GM12865 (cell line): Measurements from ENCODE around the gene SLC22A1.

Source experiments
- DNase-seq: peaks from one replicate; pipeline ENCODE4 v3.0.0; 2010; ENCODE audit warnings: low read depth
- H3K4me3 ChIP-seq: 2 replicates; pipeline ENCODE4 v1.5.1; 2011; ENCODE audit warnings: mild to moderate bottlenecking, low read depth, low read length, control low read depth
- TF ChIP-seq, protein P1 (sequence below): IDR thresholded peaks from 2 replicates; pipeline ENCODE4 v1.5.1; 2011; ENCODE audit warnings: low read length, control low read depth, low read depth, inconsistent platforms; ENCODE audit not compliant: insufficient read depth; ENCODE audit errors: missing control alignments

Gene SLC22A1

DNA sequence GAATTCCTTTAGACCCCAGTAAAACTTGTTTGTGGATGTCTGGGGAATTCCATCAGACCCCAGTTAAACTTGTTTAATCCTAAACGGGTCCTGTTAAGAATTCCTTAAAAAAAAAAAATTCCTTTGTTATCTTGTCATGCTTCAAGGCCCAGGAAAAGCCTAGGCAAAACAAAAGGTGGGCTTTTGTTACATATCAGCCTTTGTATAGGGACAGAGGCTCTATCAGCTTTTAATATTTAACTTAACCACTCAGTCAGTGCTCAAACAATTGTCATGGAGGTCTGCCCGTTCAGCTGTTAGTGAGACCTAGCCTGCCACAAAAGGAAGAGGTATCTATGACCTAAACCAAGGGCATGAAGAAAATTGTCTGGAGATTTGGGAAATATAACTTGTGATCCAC, 53.1 kb downstream of the SLC22A1 start:
- DNase-seq: no peak
- H3K4me3 ChIP-seq: no peak overlapping the region
- TF ChIP-seq, protein P1, sequence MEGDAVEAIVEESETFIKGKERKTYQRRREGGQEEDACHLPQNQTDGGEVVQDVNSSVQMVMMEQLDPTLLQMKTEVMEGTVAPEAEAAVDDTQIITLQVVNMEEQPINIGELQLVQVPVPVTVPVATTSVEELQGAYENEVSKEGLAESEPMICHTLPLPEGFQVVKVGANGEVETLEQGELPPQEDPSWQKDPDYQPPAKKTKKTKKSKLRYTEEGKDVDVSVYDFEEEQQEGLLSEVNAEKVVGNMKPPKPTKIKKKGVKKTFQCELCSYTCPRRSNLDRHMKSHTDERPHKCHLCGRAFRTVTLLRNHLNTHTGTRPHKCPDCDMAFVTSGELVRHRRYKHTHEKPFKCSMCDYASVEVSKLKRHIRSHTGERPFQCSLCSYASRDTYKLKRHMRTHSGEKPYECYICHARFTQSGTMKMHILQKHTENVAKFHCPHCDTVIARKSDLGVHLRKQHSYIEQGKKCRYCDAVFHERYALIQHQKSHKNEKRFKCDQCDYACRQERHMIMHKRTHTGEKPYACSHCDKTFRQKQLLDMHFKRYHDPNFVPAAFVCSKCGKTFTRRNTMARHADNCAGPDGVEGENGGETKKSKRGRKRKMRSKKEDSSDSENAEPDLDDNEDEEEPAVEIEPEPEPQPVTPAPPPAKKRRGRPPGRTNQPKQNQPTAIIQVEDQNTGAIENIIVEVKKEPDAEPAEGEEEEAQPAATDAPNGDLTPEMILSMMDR: no peak

DNA sequence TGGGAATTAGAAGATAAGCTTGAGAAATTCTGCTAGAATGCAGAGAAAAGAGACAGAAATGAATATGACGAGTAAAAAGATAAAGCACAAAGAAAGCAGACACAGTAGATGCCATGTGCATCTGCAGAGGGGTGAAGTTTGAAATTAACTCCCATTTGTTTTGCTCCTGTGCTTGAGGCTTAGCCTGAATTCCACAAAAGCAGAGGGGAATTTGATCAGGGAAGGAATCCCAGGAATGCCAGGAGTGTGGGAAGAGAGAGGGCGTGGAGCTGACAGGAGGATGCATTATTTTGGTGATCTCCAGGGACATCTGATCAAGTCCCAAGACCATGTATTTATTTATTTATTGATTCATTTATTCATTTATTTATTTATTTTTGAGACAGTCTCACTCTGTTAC, 55.6 kb downstream of the SLC22A1 start:
- TF ChIP-seq, protein P1: no peak
- DNase-seq: no peak
- H3K4me3 ChIP-seq: no peak overlapping the region

DNA sequence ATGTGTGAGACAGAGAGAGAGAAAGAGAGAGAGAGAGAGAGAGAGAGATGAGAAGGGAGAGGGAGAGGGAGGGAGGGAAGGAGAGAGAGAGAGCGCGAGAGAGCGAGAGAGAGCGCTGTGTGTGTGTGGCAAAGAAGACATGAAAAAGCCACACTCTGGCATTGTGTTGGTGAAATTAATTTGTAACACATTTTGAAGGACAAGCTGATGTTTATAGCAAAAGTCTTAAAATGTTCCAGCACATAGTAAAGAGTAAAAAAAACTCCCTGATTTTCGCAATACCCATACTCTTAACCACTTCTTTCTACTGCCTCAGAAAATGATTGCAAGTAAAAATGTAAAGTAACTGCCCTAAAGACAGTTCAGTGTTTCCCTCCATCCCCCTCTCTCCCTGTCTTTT, 56.7 kb downstream of the SLC22A1 start:
- TF ChIP-seq, protein P1: no peak
- no peak overlapping the region for H3K4me3 ChIP-seq
- no peak for DNase-seq

DNA sequence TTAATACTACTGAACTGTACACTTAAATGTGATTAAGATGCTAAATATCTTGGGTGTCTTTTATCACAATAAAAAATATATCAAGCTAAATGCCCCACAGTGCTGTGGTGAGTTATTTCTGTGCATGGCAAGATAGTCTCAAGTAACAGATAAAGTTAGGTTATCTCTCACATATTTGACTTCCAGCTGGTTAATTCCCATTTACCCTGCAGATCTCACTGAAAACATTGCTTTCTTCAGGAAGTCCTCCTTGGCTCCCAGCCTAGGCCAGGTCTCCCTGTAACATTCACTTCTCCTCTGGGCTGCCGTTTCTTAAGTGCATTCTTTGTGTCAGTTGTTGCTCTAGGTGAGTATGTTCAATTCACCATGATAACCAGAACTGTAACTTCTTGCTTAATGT, 59.1 kb downstream of the SLC22A1 start:
- DNase-seq: no peak
- TF ChIP-seq, protein P1: no peak
- no peak overlapping the region for H3K4me3 ChIP-seq

DNA sequence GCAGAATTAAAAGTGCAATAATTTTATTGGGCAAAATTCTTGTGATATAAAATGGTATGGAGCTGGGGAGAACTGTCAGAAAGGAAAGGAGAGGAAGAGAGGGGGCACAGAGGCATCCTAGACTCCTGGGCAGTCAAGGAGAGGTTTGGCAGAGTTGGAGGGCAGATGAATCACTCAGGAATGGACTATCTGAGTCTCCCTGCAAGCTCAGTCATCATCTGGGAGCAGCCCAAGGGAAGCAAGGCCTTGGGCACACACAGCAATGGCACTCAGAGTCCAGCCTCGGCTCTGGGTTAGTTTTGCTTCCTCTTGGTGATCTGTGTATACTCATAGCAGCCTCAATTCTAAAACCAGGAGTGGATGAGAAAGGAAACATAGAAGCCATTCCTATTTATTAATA, 67.2 kb downstream of the SLC22A1 start:
- TF ChIP-seq, protein P1: no peak
- no peak overlapping the region for H3K4me3 ChIP-seq
- no peak for DNase-seq

DNA sequence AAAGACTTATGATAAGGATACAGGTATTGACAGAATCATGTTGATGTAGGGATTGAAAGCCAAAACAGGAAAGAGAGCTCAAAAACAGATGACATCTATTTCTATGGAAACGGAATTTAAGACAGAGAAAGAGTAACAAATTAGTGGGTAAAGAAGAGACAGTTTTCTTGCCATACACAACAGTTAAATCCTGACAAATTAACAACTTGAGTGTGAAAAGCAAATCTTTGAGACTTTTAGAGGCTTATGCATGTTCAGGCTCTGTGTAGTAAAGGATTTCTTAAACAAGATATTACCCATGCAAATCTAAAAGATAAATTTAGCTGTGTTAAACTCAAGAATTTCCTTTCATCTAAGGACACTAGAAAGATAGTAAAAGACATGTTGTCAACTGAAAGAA, 68.5 kb downstream of the SLC22A1 start:
- TF ChIP-seq, protein P1: no peak
- H3K4me3 ChIP-seq: no peak overlapping the region
- no peak for DNase-seq

DNA sequence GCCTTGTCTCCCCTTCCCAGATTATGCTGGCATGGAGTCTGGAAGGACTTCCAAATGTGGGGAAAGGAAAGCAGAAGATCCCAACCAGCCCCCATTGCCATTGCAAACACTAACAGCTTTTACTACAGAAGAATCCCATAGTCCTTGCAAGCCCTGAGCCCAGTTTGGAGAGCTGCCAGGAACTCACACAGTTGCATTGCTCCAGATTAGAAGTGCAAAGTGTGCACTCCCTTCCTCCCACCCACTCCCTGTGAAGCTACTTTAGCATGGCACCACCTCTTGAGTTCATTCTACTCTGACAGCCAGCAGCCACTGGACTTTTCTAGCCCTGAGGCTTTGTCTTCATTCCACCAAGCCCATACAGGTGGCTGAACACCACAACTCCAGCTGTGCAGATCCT, 69.4 kb downstream of the SLC22A1 start:
- H3K4me3 ChIP-seq: no peak overlapping the region
- TF ChIP-seq, protein P1: no peak
- no peak for DNase-seq
